Mesodermal cell (in vitro differentiated cells): ENCODE measurements around the gene EGFR.

Source experiments
- H3K27ac ChIP-seq: 2 replicates; pipeline ENCODE4 v1.7.0; 2013; ENCODE audit warnings: mild to moderate bottlenecking, low read depth, low read length, moderate library complexity; ENCODE audit not compliant: severe bottlenecking
- H3K36me3 ChIP-seq: 2 replicates; pipeline ENCODE4 v1.7.1; 2013; ENCODE audit warnings: mild to moderate bottlenecking, low read length, moderate library complexity; ENCODE audit not compliant: control insufficient read depth, insufficient read depth
- H3K4me1 ChIP-seq: one replicate; pipeline ENCODE4 v1.7.1; 2013; ENCODE audit warnings: mild to moderate bottlenecking, low read length; ENCODE audit not compliant: insufficient read depth, control insufficient read depth, poor library complexity, severe bottlenecking
- H3K4me3 ChIP-seq: 2 replicates; pipeline ENCODE4 v1.7.0; 2013; ENCODE audit warnings: low read length, control low read depth, mild to moderate bottlenecking; ENCODE audit not compliant: insufficient read depth, poor library complexity, severe bottlenecking; ENCODE audit errors: extremely low read depth
- H3K9me3 ChIP-seq: 2 replicates; pipeline ENCODE4 v1.7.1; 2013; ENCODE audit warnings: mild to moderate bottlenecking, low read length, moderate library complexity; ENCODE audit not compliant: control insufficient read depth
- WGBS, 2 experiments: methylation state at CpG; one replicate each; pipeline ENCODE4 v1.1.5; 2013; ENCODE audit warnings: missing lambda C conversion rate in 2 of 2; ENCODE audit not compliant: insufficient coverage in 2 of 2; 5-methylcytosine and 5-hydroxymethylcytosine counted together

The EGFR gene

GRCh38 chr7:55180963-55181542 is 162.2 kb downstream of the EGFR start:
- Histone ChIP-seq H3K4me3 (no peak overlapping the region), H3K9me3 (no peaks in the 10 kb centered on the region), H3K4me1 (peaks cover 16% of the 10 kb centered on the region), H3K36me3 (peaks cover 8% of the 10 kb centered on the region), H3K27ac (no peak overlapping the region)
- 89 to 91% methylated on average over 13 to 17 of the region's 19 CpGs for WGBS, 2 experiments

- WGBS, 2 experiments, result 88 to 95% methylated on average over 4 of the region's 4 CpGs
- Histone ChIP-seq H3K9me3 (no peaks in the 10 kb centered on the region), H3K4me1 (peaks cover 23% of the 10 kb centered on the region), H3K27ac (no peak overlapping the region), H3K4me3 (no peak overlapping the region), H3K36me3 (peaks cover 8% of the 10 kb centered on the region)
Observed at GRCh38 chr7:55181762-55182161, 162.9 kb downstream of the EGFR start.

- Histone ChIP-seq H3K27ac (no peak overlapping the region), H3K4me1 (peaks cover 32% of the 10 kb centered on the region), H3K9me3 (no peaks in the 10 kb centered on the region), H3K36me3 (peaks cover 8% of the 10 kb centered on the region), H3K4me3 (no peak overlapping the region)
- 75 to 84% methylated on average over 9 to 13 of the region's 15 CpGs for WGBS, 2 experiments
Observed at GRCh38 chr7:55183897-55184296, 165.1 kb downstream of the EGFR start.

GRCh38 chr7:55185321-55185802 is 166.5 kb downstream of the EGFR start:
- H3K4me3 ChIP-seq, result no peak overlapping the region
- 96% methylated on average over 5 of the region's 8 CpGs for WGBS, 2 experiments
- peaks cover 8% of the 10 kb centered on the region for H3K36me3 ChIP-seq
- no peak overlapping the region for H3K27ac ChIP-seq
- no peaks in the 10 kb centered on the region for H3K9me3 ChIP-seq
- H3K4me1 ChIP-seq, result peaks cover 38% of the 10 kb centered on the region

- 82 to 89% methylated on average over 8 to 12 of the region's 15 CpGs for WGBS, 2 experiments
- Histone ChIP-seq H3K4me1 (peaks cover 37% of the 10 kb centered on the region), H3K4me3 (no peak overlapping the region), H3K9me3 (no peaks in the 10 kb centered on the region), H3K36me3 (peaks cover 8% of the 10 kb centered on the region), H3K27ac (no peak overlapping the region)
Observed at GRCh38 chr7:55185941-55186609, 167.3 kb downstream of the EGFR start.

GRCh38 chr7:55187701-55188491 is 169.1 kb downstream of the EGFR start:
- H3K4me3 ChIP-seq, result no peak overlapping the region
- no peak overlapping the region for H3K27ac ChIP-seq
- H3K36me3 ChIP-seq, result peaks cover 8% of the 10 kb centered on the region
- H3K4me1 ChIP-seq, result peaks cover 41% of the 10 kb centered on the region
- 73 to 80% methylated on average over 7 to 11 of the region's 11 CpGs for WGBS, 2 experiments
- H3K9me3 ChIP-seq, result no peaks in the 10 kb centered on the region

DNA sequence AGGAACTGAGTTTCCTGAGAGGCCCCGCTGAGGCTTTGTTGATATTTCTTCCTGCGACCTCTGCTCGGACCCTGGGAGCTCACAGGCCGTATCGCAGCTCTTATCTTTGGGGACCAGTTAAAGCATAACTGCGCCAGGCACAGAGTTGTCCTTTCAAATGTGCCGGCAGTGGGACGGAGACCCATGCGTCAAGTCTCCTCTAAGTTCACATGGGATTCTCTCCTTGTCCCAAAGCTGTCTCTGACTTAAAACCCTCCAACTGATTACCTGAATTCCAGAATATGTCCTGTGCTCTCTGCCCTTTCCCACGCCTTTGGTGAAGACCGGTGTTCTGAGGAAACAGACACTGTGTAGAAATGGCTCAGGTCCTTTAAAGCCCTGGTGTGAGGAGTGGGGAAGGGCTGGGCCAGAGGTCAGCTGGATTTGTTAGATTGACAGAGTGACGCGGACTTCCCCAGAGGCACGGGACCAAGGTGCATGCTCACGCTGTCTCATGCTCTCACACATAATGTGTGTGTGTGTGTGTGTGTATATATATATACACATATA is 169.8 kb downstream of the EGFR start:
- Histone ChIP-seq H3K9me3 (no peaks in the 10 kb centered on the region), H3K36me3 (peaks cover 5% of the 10 kb centered on the region), H3K4me3 (no peak overlapping the region), H3K4me1 (peaks cover 45% of the 10 kb centered on the region), H3K27ac (no peak overlapping the region)
- 82% methylated on average over 11 of the region's 15 CpGs for WGBS, 2 experiments

- 75 to 86% methylated on average over 4 to 6 of the region's 11 CpGs for WGBS, 2 experiments
Observed at GRCh38 chr7:55189146-55189766, 170.4 kb downstream of the EGFR start.

GRCh38 chr7:55189878-55190436 is 171.1 kb downstream of the EGFR start:
- 76 to 78% methylated on average over 14 to 15 of the region's 16 CpGs for WGBS, 2 experiments
- Histone ChIP-seq H3K4me1 (peaks cover 45% of the 10 kb centered on the region), H3K4me3 (no peak overlapping the region), H3K9me3 (no peaks in the 10 kb centered on the region), H3K36me3 (peaks cover 4% of the 10 kb centered on the region), H3K27ac (no peak overlapping the region)

More at GRCh38 chr7:55189146-55189766, 170.4 kb downstream of the EGFR start:
- Histone ChIP-seq H3K36me3 (peaks cover 4% of the 10 kb centered on the region), H3K4me1 (peaks cover 45% of the 10 kb centered on the region), H3K4me3 (no peak overlapping the region), H3K27ac (no peak overlapping the region), H3K9me3 (no peaks in the 10 kb centered on the region)

GRCh38 chr7:55190511-55191160 is 171.8 kb downstream of the EGFR start:
- H3K4me3 ChIP-seq, result no peak overlapping the region
- H3K9me3 ChIP-seq, result no peaks in the 10 kb centered on the region
- peaks cover 38% of the 10 kb centered on the region for H3K4me1 ChIP-seq
- WGBS, 2 experiments, result 96 to 100% methylated on average over 1 to 3 of the region's 7 CpGs
- peaks cover 4% of the 10 kb centered on the region for H3K36me3 ChIP-seq
- no peak overlapping the region for H3K27ac ChIP-seq
